ENCODE results near the gene SLC16A9. TPM values are rescaled to one million over a fixed set of nuclear protein-coding genes. Genes with fewer than 3 reads are reported as not detected.

The SLC16A9 gene, protein sequence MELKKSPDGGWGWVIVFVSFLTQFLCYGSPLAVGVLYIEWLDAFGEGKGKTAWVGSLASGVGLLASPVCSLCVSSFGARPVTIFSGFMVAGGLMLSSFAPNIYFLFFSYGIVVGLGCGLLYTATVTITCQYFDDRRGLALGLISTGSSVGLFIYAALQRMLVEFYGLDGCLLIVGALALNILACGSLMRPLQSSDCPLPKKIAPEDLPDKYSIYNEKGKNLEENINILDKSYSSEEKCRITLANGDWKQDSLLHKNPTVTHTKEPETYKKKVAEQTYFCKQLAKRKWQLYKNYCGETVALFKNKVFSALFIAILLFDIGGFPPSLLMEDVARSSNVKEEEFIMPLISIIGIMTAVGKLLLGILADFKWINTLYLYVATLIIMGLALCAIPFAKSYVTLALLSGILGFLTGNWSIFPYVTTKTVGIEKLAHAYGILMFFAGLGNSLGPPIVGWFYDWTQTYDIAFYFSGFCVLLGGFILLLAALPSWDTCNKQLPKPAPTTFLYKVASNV
- 0.23 and 6.2 TPM in 2 replicates for total RNA-seq (ENCODE audit: low replicate concordance)

DNA sequence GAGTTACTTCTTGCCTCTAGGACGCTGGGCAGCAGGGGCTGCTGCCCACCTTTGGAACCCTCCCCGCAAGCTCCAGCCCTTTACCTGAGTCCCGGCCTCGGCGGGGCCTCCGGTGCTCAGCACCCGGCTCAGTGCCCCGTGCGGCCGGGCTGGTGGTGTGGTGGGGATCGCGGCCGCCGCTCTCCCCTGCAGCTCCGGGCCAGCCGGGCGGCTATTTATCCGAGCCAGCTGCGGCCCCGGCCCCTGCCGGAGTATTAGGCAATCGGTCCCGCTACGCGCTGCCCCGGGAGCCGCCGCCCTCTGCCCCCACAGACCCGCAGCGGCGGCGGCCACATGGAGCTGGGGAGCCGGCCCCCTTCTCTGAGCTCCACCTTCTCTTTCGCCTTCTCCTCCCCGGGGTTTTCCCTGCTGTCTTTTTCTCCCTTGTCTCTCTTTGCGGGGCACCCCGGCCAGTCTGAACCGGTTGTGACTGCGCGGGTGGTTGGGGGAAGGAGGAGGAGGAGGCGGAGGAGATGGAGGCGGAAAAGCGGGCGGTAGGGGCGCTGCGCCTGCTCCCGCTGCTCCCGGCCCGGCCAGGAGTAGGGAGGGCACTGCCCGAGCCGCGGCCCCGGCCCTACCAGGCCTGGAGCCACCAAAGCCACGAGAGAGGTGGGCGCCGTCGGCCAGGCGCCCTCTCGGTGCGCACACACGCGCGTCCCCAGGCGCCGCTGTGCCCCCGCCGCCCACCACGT is at the start of gene SLC16A9:
Gene SLC16A9, minus strand, starts transcription at position 456 of the 731 bp plus-strand sequence. CDS start 25,559 bp downstream, outside the sequence.

DNA sequence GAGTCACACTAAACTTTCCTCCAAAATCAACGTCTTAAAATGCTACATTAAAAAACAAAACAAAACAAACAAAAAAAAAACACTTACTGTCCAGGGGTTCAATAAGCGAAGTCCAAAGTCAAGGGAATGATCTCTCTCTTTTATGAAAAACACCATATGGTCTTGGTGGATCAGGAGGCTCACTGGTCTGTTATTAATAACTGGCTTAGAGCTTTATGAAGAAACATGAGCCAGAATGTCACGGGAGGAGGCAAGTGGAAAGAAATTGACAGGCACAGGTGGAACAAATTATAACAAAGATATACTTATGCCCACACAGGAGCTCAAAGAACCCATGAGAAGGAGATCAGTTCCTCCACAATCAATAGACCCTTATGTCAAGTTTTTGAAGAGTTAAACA is 43.6 kb upstream of the SLC16A9 start, which contains the start of gene MRLN:
Gene MRLN, minus strand, starts transcription at position 189 of the 400 bp plus-strand sequence.

Other genes starting within 250 kb of the SLC16A9 start
- not detected in 2 replicates for gene MRLN, start 43.6 kb upstream of the SLC16A9 start, total RNA-seq (ENCODE audit: low replicate concordance)
- gene CCDC6, start 196.7 kb upstream of the SLC16A9 start, total RNA-seq (ENCODE audit: low replicate concordance), result 13.2 and 15.5 TPM in 2 replicates

Data from smooth muscle cell of the coronary artery (primary cell).